CD1c-positive myeloid dendritic cell (primary cell): ENCODE measurements around the gene PRKG1.
"Not testable (repeated sequence)": the region's sequence is repeated elsewhere in the genome, so short reads cannot be mapped to it uniquely, and the experiment has no call there.

Experiments
- DNase-seq: peaks from one replicate; pipeline ENCODE4 v3.0.0-alpha.2; 2016; ENCODE audit errors: extremely low spot score

The PRKG1 gene

DNA sequence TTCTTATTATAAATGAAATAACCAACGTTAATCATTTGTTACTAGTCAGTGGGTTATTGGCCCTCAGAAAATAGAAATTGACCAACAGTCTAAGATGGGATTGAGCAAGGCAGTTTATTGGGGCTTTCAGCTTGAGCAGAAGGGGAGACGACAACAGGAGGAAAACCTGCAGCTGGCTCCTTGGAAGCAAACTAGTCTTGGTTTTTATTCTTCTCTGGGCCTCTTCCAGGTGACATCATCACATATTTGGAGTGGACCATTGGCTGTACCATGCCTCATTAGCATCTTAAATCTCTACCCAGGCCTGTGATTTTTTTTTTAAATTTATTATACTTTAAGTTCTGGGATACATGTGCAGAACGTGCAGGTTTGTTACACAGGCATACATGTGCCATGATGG, 684.1 kb downstream of the PRKG1 start:
- no peak for DNase-seq

DNA sequence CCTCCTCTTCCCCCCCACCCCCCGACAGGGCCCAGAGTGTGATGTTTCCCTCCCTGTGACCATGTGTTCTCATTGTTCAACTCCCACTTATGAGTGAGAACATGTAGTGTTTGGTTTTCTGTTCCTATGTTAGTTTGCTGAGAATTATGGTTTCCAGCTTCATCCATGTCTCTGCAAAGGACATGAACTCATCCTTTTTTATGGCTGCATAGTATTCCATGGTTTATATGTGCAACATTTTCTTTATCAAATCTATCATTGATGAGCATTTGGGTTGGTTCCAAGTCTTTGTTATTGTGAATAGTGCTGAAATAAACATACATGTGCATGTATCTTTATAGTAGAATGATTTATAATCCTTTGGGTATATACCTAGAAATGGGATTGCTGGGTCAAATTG, 684.6 kb downstream of the PRKG1 start:
- DNase-seq = not testable (repeated sequence)

DNA sequence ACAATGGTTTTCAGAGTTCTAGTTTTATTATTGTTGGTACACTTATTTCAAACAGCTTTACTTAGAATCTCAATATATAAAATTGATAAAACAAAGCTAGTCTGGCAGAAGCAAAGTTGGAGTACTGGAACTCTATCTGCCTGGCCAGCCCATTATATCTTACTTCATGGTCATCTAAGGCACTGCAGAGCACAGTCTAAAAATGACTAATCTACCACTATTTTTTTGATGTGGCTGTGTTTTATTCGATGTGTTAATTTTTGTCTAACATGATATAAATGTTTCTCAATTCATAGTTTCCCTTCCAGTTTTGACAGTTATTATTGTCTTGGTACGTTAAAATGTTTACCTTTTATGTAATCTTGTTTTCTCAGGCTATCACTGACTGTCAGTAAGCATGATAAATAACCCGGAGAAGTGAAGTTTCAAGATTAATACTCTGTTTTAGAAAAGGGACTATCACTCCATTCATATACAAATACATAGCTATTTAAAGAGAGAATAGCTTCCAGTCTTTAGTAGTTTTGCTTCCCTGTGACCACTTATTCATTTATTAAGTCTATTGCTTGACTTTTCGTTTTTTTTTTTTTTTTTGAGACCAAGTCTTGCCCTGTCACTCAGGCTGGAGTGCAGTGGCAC, 685.7 kb downstream of the PRKG1 start:
- DNase-seq = no peak

DNA sequence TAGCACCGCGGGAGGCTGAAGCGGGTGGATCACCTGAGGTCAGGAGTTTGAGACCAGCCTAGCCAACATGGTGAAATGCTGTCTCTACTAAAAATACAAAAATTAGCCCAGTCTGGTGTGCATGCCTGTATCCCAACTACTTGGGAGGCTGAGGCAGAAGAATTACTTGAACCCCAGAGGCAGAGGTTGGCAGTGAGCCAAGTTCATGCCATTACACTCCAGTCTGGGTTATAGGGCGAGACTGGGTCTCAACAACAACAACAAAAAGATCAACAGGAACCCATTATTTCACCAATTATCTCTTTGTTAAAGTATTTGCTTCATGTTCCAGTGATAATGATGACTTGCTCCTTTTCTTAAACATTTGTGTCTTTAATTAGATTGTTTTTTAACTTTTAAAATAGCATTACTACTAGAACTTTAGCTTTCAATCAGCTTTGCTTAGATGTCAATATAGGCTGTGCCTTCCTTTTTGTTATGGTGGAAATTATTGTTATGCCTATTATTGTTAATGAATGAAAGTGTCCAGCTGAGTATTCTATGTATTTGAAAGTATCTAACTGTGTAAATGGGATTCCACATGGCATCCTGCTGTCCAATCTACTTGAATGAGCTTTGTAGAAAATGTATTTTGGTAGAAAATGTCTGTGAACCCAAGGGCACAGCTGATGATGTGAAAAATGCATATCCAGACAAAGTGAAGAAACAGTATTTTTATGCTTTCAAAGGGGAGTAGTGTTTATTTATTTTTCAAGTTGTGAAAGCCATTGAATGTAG, 686.8 kb downstream of the PRKG1 start:
- no peak for DNase-seq

DNA sequence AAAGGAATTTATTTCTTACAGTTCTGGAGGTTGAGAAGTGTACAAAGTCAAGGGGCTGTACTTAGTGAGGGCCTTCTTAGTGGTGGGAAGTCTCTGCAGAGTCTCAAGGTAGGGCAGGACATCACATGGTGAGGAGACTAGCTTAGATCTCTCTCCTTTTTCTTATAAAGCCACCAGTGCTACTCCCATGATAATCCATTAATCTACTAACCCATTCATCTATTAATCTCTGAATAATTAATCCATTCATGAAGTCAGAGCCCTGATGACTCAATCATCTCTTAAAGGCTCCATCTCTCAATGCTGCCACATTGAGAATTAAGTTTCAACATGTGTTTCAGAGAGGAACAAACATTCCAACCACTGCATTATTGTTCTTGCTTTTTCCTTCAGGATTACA, 689.5 kb downstream of the PRKG1 start:
- DNase-seq = no peak

DNA sequence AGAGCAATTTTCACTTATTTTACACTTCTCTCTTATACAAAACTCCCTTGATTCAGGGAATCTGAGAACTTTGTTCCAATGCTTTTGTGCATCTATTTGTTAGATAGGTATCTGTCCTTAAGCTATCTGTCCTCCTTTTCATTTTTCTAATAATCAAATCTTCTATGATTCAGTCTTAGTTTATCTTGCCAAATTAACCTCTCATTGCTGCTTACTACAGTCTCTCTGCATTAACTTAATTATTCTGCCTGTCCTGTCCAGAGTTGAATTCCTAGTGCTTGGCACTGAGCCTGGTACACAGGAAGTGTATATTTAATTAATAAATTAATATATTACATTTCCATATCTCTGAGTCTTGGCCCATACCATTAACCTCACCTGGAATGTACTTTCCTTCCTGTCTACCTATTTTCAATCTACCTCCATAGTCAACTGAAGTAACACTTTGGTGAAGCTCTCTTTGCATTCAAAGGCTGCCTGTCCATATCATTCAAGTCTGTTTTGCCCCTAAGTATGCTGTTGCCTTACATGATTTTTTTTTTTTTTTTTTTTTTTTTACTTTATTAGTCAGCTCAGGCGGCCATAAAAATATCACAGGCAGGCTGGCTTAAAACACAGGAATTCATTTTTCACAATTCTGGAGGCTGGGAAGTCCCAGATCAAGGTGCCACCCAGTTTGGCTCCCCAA, 691.1 kb downstream of the PRKG1 start:
- no peak for DNase-seq

DNA sequence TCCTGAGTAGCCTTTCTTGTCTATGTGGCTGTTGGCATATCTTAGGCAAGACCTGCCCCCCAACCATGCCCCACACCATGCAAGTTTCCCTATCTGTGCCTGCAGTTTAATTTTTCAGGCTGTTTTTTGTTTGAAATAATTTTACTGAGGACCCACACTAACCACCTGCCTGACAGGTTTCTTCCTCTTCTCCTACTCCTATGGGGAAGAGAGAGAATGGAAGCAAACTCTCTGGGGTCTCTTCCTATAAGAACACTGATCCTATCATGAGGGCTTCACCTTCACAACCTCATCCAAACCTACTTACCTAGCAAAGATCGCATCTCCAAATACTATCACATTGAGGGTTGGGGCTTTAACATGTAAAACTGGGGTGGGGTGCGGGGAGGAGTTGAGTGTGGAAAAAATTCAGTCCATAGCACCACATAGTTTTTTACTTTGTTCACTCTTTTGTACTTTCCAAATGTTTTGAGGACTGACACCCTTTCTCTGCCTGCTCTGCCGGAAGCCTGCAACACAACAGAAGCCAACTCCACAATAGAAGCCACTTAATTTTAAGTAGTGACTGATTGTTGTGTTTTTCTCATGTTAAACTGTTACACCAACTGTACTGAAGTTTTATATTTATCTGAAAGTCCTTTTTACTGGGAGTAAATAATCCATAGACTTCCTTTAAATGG, 692.3 kb downstream of the PRKG1 start:
- DNase-seq = no peak

DNA sequence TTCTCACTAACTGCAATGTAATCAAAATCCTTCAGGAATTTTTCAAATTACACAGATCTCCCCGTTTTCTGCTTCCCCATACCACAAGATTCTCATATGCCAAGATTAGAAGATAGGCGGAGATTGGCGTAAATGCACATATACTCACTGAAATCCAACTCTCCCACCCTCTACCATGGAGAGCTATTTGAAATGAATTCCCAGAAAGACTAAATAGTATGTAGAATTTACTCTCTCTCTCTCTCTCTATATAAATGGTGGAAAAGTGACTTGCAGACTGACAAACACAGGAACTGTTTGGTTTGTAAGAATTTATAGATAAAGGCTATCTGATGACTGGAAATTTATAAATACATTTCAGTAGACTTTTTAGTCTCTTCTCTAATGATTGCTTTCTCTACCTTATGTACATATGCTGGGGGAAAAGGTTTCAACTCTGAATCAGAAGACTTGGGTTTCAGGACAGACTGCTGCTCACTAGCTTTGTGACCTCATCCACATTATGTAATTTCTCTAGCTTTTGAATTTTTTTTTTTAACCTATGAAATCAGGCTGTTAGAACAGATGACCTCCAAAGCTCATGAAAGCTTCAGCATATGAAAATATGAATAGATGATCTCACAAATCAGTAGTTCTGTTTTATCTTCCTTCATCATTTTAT, 692.9 kb downstream of the PRKG1 start:
- no peak for DNase-seq

DNA sequence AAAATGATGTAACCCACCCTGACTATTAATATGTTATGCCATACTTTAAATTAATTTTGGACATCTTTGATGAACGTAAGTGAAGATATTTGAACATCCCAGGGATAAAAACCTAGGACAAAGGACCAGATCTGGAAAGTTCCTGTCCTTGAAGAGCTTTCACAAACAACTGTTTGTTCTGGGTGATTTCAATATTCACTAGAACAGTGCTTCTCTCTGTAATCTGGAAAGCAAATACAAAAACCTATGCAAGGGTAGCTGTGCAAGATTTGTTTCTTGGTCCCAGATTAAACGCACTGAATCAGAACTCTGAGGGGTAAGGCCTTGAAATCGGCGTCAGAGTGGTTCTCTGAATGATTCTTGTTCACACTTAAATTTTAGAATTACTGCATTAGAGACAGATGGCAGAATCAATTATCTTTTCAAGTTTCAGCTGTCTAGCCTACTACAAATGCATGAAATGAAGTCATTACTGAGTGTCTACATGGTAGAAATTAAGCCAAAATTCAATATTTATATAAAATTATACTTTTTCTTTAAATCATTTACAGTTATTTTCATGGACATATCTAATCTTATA, 694.7 kb downstream of the PRKG1 start:
- DNase-seq = no peak

DNA sequence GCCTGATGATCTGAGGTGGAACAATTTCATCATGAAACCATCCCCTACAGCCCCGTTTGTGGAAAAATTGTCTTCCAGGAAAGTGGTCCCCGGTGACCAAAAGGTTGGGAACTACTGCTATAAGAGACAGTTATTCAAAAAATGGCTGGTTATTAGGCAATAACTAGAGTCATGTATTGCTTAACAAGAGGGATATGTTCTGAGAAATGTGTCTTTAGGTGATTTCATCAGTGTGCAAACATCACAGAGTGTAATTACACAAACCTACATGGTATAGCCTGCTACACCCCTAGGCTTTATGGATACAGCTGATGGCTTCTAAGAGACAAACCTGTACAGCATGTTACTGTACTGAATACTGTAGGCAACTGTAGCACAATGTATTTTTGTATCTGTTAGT, 696.4 kb downstream of the PRKG1 start:
- DNase-seq = no peak

DNA sequence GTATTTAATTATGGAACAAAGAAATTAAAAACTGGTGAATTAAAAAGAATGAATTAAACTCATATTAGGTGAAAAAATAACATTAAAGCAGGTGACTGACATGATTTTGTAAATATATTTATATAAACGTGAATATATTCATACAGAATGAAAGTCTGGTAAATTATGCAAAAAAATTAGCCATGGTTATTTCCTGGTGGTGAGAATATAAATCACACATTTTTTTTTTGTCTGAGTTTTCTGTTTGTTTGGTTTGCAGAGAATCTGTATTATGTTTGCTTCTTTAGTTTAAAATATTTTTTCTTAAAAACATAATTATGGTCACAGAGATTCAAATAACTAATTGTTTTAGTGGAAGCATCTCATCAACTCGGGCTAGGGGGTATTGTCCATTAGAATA, 698.1 kb downstream of the PRKG1 start:
- DNase-seq = no peak

DNA sequence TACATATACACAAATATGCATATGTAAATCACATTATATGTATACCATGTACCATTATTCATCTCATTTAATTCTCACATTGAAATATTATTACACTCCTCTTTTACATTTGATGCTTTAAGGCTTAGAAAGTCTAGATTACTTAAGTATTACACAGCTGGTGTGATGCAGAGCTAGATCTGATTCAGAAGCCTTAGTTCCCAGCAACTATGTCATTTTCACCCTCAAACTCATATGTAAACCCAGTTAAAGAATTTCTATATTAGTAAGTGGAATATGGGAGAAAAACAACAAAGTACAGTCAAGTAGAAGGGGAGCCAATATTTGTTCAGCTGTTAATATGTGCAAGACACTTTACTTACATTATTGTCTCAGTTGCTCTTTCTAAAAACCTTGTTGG, 699.4 kb downstream of the PRKG1 start:
- no peak for DNase-seq

DNA sequence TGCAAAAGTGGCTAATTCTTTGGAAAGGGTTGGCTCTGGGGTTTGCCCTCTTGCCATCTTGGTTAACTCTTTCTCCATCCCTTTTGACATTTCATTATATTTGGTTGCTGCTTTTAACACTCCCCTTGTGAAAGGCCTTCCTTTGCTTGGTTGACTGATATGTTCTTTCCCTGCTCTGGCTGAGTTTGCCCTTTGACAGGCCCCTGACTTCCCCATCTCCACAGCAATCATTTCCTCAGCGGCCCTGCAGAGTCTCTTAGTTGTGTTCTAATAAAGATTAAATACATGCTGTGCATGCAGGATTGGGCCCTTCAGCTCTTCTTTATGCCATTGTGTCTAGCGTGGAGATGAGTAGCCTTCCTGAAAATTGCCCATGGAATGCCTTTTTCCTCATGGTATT, 709.7 kb downstream of the PRKG1 start:
- DNase-seq = no peak

DNA sequence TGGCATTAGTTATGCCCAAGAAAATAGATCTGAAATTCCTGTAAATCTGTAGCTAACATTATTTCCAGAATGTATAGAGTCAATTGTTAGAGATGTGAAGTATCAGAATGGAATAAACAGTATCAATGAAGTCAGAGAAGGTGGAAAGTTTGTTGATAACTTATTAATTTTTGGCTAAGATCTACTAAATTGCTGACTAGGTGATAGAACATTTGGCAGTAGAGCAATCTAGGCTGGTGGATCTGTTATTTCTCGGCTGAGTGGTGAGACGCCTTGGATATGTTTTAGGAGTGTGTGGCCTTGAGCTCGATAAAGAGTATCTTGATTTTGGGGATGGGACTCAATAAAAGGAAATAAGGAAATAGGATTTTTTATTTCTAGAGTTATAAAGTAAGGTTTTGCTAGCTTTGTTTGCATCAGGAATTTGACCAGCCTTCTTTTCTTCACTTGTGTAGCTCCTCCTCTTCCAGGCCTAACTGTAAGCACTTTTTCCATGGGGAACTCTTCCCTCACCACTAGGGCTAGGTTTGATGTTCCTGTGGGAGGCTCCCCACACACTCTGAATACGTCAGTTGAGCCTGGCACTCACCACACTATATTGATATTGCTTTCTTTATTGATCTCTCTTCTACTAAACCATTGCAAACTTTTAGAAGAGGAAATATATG, 711.9 kb downstream of the PRKG1 start:
- DNase-seq = no peak

DNA sequence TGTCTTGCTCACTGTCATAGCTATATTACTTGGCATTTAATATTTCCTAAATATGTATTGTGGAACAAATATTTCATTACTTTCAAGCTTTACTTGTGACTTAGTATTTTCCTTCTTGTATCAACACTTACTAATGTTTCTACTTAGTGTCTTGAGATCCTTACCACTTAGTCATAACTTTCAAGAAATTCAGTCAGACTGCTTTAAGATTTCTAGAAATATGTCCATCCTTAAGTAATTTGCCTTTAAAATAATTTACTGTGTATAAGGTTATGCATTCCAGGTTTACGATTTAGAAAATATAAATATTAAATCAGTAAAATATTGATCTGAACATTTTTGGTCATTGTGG, 712.4 kb downstream of the PRKG1 start:
- DNase-seq = no peak

DNA sequence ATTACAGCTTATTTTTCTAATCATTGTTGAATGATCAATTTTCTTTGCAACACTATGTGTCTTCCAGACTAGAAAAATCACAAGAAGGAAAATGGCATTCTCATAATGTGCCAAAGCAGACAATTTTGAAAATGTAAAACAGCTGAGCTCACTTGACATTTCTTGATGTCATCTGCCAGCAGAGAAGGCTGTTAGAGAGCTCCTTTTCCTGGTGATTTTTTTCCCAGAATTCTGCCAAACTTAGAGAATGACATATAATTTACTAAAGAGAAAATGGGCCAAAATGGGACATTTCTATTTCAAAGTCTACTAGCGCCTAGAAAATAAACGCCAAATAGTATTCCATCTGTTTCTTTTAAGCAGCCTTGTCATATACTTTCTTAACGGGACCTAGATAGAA, 714.0 kb downstream of the PRKG1 start:
- no peak for DNase-seq

DNA sequence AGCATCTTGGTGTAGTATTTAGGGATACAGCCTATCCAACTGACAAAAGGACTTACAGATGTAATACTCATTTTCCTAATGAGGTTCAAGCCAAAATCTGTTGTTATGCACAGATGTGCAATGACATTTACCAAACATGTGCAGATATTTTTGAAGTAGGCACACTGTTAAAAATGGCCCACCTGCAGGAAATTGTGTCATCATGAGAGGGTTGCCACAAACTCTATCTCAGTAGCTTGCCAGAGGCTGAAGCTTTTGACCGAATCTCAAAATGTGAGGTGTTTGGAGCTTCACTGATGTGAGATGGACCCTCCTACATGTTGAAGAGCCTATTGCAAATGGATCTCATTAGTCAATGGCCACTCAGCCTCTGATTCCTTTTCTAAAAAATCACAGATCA, 714.8 kb downstream of the PRKG1 start:
- DNase-seq = no peak

DNA sequence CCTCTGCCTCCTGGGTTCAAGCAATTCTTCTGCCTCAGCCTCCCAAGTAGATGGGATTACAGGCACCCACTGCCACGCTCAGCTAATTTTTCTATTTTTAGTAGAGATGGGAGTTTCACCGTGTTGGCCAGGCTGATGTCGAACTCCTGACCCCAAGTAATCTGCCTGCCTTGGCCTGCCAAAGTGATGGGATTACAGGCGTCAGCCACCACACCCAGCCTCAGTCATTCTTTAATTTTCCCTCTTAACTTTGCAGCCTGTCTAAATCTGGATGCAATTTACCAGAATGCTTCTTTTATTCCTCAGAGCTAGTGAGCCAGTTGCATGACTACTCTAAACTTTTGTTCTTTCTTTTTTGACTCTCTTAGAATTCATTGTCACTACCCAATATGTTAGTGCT, 715.6 kb downstream of the PRKG1 start:
- no peak for DNase-seq

DNA sequence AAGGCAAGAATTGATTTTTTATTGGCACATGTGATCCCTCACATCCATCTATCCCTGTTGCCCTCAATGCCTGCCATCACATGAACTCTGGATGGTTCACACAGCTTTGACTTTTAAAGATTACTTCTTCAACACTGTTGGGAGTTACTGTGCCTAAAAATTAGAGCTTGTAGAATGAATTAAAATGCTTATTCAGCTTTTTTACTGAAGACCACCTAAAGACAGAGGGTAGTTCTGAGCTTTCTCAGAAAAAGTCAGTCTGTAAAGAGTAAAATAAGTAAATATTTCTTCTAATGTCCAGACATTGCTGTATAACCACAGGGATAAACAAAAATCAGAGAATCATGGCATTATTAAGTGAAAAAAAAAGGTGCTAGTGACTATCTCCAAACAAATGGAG, 718.4 kb downstream of the PRKG1 start:
- DNase-seq = no peak

DNA sequence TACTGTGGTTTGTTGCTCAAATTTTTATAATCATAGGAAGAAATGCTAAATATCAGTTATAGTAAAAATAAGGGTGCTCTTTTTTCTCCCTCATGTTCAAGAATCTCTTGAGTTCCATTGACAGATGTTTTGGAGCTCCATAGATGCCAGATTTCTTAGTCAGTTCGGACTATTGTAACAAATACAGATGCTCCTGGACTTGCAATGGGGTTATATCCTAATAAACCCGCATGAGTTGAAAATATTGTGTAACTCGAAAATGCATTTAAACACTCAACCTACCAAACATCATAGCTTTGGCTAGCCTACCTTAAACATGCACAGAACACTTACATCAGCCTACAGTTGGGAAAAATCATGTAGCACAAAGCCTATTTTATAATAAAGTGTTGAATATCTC, 725.8 kb downstream of the PRKG1 start:
- no peak for DNase-seq

DNA sequence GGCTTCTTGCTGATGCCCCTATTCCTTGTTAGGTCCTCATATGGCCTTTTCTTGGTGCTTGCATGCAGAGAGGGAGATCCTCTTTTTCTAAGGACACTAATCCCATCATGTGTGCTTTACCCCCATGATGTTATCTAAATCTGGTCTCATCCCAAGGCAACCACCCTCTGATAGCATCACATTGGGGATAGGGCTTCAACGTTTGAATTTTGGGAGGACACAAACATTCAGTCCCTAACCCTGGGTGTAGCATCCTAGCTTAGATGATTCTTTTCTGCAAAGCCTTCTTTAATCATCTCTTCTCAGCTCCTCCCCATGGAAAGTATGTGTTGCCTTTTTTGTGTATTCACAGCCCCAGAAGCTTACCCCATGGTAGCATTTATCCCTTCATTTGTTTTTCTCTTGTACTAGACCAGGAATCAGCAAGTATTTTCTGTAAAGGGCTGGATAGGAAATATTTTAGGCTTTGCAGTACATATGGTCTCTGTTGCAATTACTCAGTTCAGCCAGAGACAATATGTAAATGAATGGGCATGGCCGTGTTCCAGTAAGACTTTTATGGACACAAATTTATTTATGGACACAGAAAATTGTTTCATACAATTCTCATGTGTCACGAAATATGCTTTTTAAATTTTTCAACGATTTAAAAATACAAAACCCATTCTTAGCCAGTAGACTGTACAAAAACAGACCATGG, 726.6 kb downstream of the PRKG1 start:
- DNase-seq = no peak
